A673 (cell line): ENCODE data around the gene C9orf153. TPM values are rescaled to one million over a fixed set of nuclear protein-coding genes. Genes with fewer than 3 reads are reported as not detected.

Experiments used
- BruUV-seq: library from RNA; stranded (reverse); fragments of 400-500 nt; replicated peaks from 2 replicates; lab custom pipeline; 2021; lab: Mats Ljungman, UMichigan
- CTCF ChIA-PET: fragments of 300-600 bp; sonication (Branson Sonifier 250); formaldehyde crosslinking; loops from one replicate; lab custom pipeline; 2022; ENCODE audit warnings: antibody characterized with exemption; lab: Charles Lee
- POLR2A ChIA-PET: fragments of 300-600 bp; sonication (Branson Sonifier 250); formaldehyde crosslinking; loops from one replicate; lab custom pipeline; 2022; ENCODE audit warnings: antibody characterized with exemption; ENCODE audit not compliant: low non-redundant PET; lab: Charles Lee
- DNase-seq: peaks from one replicate; pipeline ENCODE4 v3.0.0-alpha.2; 2015; ENCODE audit warnings: low spot score
- H3K27ac ChIP-seq: fragments of 200-600 bp; sonication (generic); 2 replicates; pipeline ENCODE4 v1.5.1; 2016; ENCODE audit warnings: mixed run types, low read depth, mild to moderate bottlenecking, mixed read lengths, antibody characterized with exemption, low read length; ENCODE audit not compliant: poor library complexity, severe bottlenecking
- H3K27me3 ChIP-seq: fragments of 200-600 bp; sonication (generic); replicated peaks from 2 replicates; pipeline ENCODE4 v1.6.1; 2017; ENCODE audit warnings: mixed run types, low read depth, mild to moderate bottlenecking, mixed read lengths, antibody characterized with exemption, low read length; ENCODE audit not compliant: insufficient read depth, poor library complexity
- H3K36me3 ChIP-seq: fragments of 200-600 bp; sonication (generic); 2 replicates; pipeline ENCODE4 v1.6.1; 2016; ENCODE audit warnings: mixed run types, mild to moderate bottlenecking, mixed read lengths, antibody characterized with exemption, low read length; ENCODE audit not compliant: insufficient read depth, poor library complexity, severe bottlenecking
- H3K4me1 ChIP-seq: fragments of 200-600 bp; sonication (generic); 2 replicates; pipeline ENCODE4 v1.6.1; 2017; ENCODE audit warnings: mixed run types, mild to moderate bottlenecking, mixed read lengths, antibody characterized with exemption, low read length; ENCODE audit not compliant: insufficient read depth, poor library complexity, severe bottlenecking
- H3K4me3 ChIP-seq: fragments of 200-600 bp; sonication (generic); 2 replicates; pipeline ENCODE4 v1.5.1; 2016; ENCODE audit warnings: low read depth, mixed run types, mild to moderate bottlenecking, mixed read lengths, low read length; ENCODE audit not compliant: poor library complexity, severe bottlenecking
- H3K9me3 ChIP-seq: fragments of 200-600 bp; sonication (generic); 2 replicates; pipeline ENCODE4 v1.6.1; 2016; ENCODE audit warnings: mixed run types, low read depth, mild to moderate bottlenecking, mixed read lengths, antibody characterized with exemption, low read length; ENCODE audit not compliant: poor library complexity, severe bottlenecking
- EZH2 ChIP-seq: fragments of 200-600 bp; sonication (generic); IDR thresholded peaks from 2 replicates; pipeline ENCODE4 v1.6.1; 2017; ENCODE audit warnings: borderline replicate concordance, low read depth, mild to moderate bottlenecking, mixed read lengths, antibody characterized with exemption, low read length; ENCODE audit not compliant: poor library complexity, severe bottlenecking
- intact Hi-C: fragments of 100-400 bp; cut with micrococcal nuclease; formaldehyde crosslinking; loops from one replicate; pipeline ENCODE4 v1.10.0; 2022; ENCODE audit not compliant: unreplicated experiment
- total RNA-seq: library from RNA; stranded (reverse); gene quantifications from 2 replicates; pipeline ENCODE4 v1.2.3, GENCODE V29; 2021
- TF ChIP-seq, protein P1 (sequence below): fragments of 300-800, 200-600 bp; sonication (generic); conservative IDR thresholded peaks from 2 replicates; pipeline ENCODE4 v1.5.1; 2017; ENCODE audit warnings: low read depth, mild to moderate bottlenecking, antibody characterized with exemption, low read length, moderate library complexity, mixed read lengths

Gene C9orf153
- total RNA-seq, 1 experiment from 2014 or later = 0.56 TPM

DNA sequence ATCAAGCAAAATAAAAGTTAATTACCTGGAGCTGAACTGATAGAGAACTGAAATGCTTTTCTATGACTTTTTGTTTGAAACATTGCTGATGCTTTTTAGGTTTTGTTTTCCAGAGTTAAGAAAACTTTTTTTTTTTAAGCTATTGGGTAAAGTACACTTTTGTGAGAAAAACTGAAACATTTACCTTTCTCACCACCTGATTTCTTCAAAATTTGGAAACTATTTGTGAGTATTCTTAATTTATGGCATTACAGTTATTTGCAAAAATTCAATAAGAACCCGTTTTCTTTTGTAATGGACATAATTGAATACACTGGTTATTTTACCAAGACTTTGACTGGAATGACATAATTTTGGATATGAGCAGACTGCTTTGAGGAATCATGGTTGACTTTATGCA is 6.6 kb downstream of the C9orf153 start:
- no peak for DNase-seq
- intact Hi-C loops = no loop called here
- TF ChIP-seq EZH2 = no peak
- TF ChIP-seq, protein P1, sequence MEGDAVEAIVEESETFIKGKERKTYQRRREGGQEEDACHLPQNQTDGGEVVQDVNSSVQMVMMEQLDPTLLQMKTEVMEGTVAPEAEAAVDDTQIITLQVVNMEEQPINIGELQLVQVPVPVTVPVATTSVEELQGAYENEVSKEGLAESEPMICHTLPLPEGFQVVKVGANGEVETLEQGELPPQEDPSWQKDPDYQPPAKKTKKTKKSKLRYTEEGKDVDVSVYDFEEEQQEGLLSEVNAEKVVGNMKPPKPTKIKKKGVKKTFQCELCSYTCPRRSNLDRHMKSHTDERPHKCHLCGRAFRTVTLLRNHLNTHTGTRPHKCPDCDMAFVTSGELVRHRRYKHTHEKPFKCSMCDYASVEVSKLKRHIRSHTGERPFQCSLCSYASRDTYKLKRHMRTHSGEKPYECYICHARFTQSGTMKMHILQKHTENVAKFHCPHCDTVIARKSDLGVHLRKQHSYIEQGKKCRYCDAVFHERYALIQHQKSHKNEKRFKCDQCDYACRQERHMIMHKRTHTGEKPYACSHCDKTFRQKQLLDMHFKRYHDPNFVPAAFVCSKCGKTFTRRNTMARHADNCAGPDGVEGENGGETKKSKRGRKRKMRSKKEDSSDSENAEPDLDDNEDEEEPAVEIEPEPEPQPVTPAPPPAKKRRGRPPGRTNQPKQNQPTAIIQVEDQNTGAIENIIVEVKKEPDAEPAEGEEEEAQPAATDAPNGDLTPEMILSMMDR = no peak
- Histone ChIP-seq H3K27me3 (no peaks in the 10 kb centered on the region), H3K9me3 (no peaks in the 10 kb centered on the region), H3K4me1 (no peaks in the 10 kb centered on the region), H3K27ac (no peak overlapping the region), H3K4me3 (no peak overlapping the region), H3K36me3 (no peaks in the 10 kb centered on the region)
- POLR2A ChIA-PET = no interaction called here
- BruUV-seq = no TSS peak
- CTCF ChIA-PET = no interaction called here

- Histone ChIP-seq H3K4me1 (no peaks in the 10 kb centered on the region), H3K9me3 (no peaks in the 10 kb centered on the region), H3K36me3 (no peaks in the 10 kb centered on the region), H3K27me3 (no peaks in the 10 kb centered on the region), H3K4me3 (no peak overlapping the region), H3K27ac (no peak overlapping the region)
- intact Hi-C loops = no loop called here
- BruUV-seq = no TSS peak
- POLR2A ChIA-PET = no interaction called here
- CTCF ChIA-PET = no interaction called here
- no peak for TF ChIP-seq EZH2
- TF ChIP-seq, protein P1 = no peak
- DNase-seq = no peak
These were observed 9.3 kb downstream of the C9orf153 start for GRCh38 chr9:86250123-86250522.

- H3K4me1 ChIP-seq = no peaks in the 10 kb centered on the region
- no peak overlapping the region for H3K27ac ChIP-seq
- CTCF ChIA-PET = interaction anchor here (0.6 kb wide), 1 partner anchor 583 kb away, joined by 4 read pairs; no protein-coding TSS in a partner anchor
- intact Hi-C loops = loop anchor here (10.0 kb wide), 1 partner anchor 424 kb away; no protein-coding TSS in a partner anchor
- no peaks in the 10 kb centered on the region for H3K27me3 ChIP-seq
- H3K9me3 ChIP-seq = no peaks in the 10 kb centered on the region
- TF ChIP-seq, protein P1 = no peak
- TF ChIP-seq EZH2 = no peak
- H3K36me3 ChIP-seq = no peaks in the 10 kb centered on the region
- POLR2A ChIA-PET = no interaction called here
- H3K4me3 ChIP-seq = no peak overlapping the region
- no TSS peak for BruUV-seq
- DNase-seq = no peak
These were observed 10.7 kb downstream of the C9orf153 start for GRCh38 chr9:86248746-86249145.
